NK-92 treated with Interleukin-12 subunit alpha and Interleukin-12 subunit beta, amount 100 ng/mL, for 24 hours (cell line): ENCODE measurements around the gene SHISA9.
"Not testable (repeated sequence)": the region's sequence is repeated elsewhere in the genome, so short reads cannot be mapped to it uniquely, and the experiment has no call there.

Experiments
- DNase-seq: peaks from one replicate; lab custom pipeline; 2025; lab: John Stamatoyannopoulos, UW

Gene SHISA9

GRCh38 chr16:12901597-12902461 is at the start of gene SHISA9:
Gene SHISA9 (plus strand): TSS chr16:12901598.
- no peak for DNase-seq

GRCh38 chr16:12853972-12854371 is 47.4 kb upstream of the SHISA9 start:
- DNase-seq: no peak

- DNase-seq: not testable (repeated sequence)
Observed at GRCh38 chr16:12857435-12857834, 44.0 kb upstream of the SHISA9 start.

- DNase-seq: no peak
Observed at GRCh38 chr16:12862327-12862726, 39.1 kb upstream of the SHISA9 start.

- DNase-seq: no peak
Observed at GRCh38 chr16:12862941-12863340, 38.5 kb upstream of the SHISA9 start.

- DNase-seq: no peak
Observed at GRCh38 chr16:12866981-12867551, 34.3 kb upstream of the SHISA9 start.

- no peak for DNase-seq
Observed at GRCh38 chr16:12868169-12868568, 33.2 kb upstream of the SHISA9 start.

GRCh38 chr16:12868788-12869187 is 32.6 kb upstream of the SHISA9 start:
- DNase-seq: no peak

- DNase-seq: no peak
Observed at GRCh38 chr16:12869698-12870427, 31.5 kb upstream of the SHISA9 start.

- DNase-seq: no peak
Observed at GRCh38 chr16:12871784-12872183, 29.6 kb upstream of the SHISA9 start.

GRCh38 chr16:12874186-12874585 is 27.2 kb upstream of the SHISA9 start:
- no peak for DNase-seq

GRCh38 chr16:12876778-12877177 is 24.6 kb upstream of the SHISA9 start:
- no peak for DNase-seq

GRCh38 chr16:12878973-12879372 is 22.4 kb upstream of the SHISA9 start:
- DNase-seq: no peak

- no peak for DNase-seq
Observed at GRCh38 chr16:12879812-12880211, 21.6 kb upstream of the SHISA9 start.

- DNase-seq: no peak
Observed at GRCh38 chr16:12881182-12881581, 20.2 kb upstream of the SHISA9 start.

- DNase-seq: no peak
Observed at GRCh38 chr16:12881740-12882139, 19.7 kb upstream of the SHISA9 start.

- DNase-seq: no peak
Observed at GRCh38 chr16:12885742-12886141, 15.7 kb upstream of the SHISA9 start.

- DNase-seq: no peak
Observed at GRCh38 chr16:12891836-12892235, 9.6 kb upstream of the SHISA9 start.

GRCh38 chr16:12893050-12893750 is 8.2 kb upstream of the SHISA9 start:
- no peak for DNase-seq

GRCh38 chr16:12896562-12896961 is 4.8 kb upstream of the SHISA9 start:
- no peak for DNase-seq

- DNase-seq: no peak
Observed at GRCh38 chr16:12898551-12898950, 2.8 kb upstream of the SHISA9 start.

GRCh38 chr16:12899529-12900143 is 1.8 kb upstream of the SHISA9 start:
- DNase-seq: no peak
